NOMO-1 (cell line): ENCODE results near the gene SLC35F4.

Experiments used
- DNase-seq, 2 experiments: peaks; one replicate each; lab custom pipeline; 2025; ENCODE audit not compliant: unreplicated experiment in 2 of 2; lab: John Stamatoyannopoulos, UW

SLC35F4 gene

GRCh38 chr14:57549765-57550420 lies 316.0 kb downstream of the SLC35F4 start:
- DNase-seq, result no peak

GRCh38 chr14:57549016-57549564 lies 316.8 kb downstream of the SLC35F4 start:
- no peak for DNase-seq

GRCh38 chr14:57547131-57547530 lies 318.8 kb downstream of the SLC35F4 start:
- no peak for DNase-seq

- DNase-seq, result no peak
Measured at GRCh38 chr14:57533214-57533613, 332.7 kb downstream of the SLC35F4 start.

DNA sequence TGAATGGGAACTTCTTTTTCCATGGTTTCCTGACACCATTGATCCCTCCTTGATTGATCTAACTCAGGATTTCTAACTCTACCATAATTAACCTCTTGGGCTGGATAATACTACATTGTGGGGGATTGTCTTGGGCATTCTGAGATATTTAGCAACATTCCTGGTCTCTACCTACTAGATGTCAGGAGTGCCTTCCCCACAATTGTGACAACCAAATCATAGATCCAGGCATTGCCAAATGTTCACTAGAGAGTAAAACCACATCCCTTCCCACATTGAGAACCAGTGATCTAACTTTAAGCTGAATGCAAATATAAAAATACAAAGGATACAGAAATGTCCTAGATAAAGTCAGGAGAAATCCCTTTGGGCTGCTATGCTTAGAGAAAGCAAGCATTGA lies 335.3 kb downstream of the SLC35F4 start:
- DNase-seq, result no peak

GRCh38 chr14:57526942-57527341 lies 338.9 kb downstream of the SLC35F4 start:
- no peak for DNase-seq

- DNase-seq, result no peak
Measured at GRCh38 chr14:57519043-57519442, 346.8 kb downstream of the SLC35F4 start.
